ENCODE measurements around the gene SCG3. TPM values are rescaled to one million over a fixed set of nuclear protein-coding genes. Genes with fewer than 3 reads are reported as not detected.

SCG3 gene
- total and polyA plus RNA-seq, 2 of the 4 experiments (the other 2 are of a cell fraction): 0.02 TPM; not detected in 1

GRCh38 chr15:51750792-51751696 lies 69.7 kb downstream of the SCG3 start, which contains the start of gene TMOD2 (continued):
- TF ChIP-seq, protein P1, sequence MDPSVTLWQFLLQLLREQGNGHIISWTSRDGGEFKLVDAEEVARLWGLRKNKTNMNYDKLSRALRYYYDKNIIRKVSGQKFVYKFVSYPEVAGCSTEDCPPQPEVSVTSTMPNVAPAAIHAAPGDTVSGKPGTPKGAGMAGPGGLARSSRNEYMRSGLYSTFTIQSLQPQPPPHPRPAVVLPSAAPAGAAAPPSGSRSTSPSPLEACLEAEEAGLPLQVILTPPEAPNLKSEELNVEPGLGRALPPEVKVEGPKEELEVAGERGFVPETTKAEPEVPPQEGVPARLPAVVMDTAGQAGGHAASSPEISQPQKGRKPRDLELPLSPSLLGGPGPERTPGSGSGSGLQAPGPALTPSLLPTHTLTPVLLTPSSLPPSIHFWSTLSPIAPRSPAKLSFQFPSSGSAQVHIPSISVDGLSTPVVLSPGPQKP (IDR thresholded peaks at IDR 0.05; ENCODE audit: borderline replicate concordance, low read depth, low read length): no peak
- TF ChIP-seq CHD1 (IDR thresholded peaks at IDR 0.05; ENCODE audit: low read depth, low read length) (no peak), MAFK (IDR thresholded peaks at IDR 0.05; ENCODE audit: low read depth, low read length) (no peak)
